Testis (tissue), 3 donors: ENCODE measurements around the gene MRTO4. TPM values are rescaled to one million over a fixed set of nuclear protein-coding genes. Genes with fewer than 3 reads are reported as not detected.
A peak's percentile ranks its signal among the peaks of the same experiment; 100 is the strongest.
"Not testable (repeated sequence)": the region's sequence is repeated elsewhere in the genome, so short reads cannot be mapped to it uniquely, and the experiment has no call there.

Experiments used
- DNase-seq: peaks from one replicate; pipeline ENCODE4 v3.0.0-alpha.2; 2019
- H3K27ac ChIP-seq, 2 donors: fragments of 200-600 bp; sonication (generic); one replicate each; pipeline ENCODE4 v1.5.1; 2019
- H3K27me3 ChIP-seq: fragments of 200-600 bp; sonication (generic); one replicate; pipeline ENCODE4 v1.5.1; 2019
- H3K36me3 ChIP-seq: fragments of 200-600 bp; sonication (generic); one replicate; pipeline ENCODE4 v1.5.1; 2017; ENCODE audit warnings: low read depth; ENCODE audit errors: missing control alignments
- H3K4me1 ChIP-seq: fragments of 200-600 bp; sonication (generic); one replicate; pipeline ENCODE4 v1.5.1; 2019
- H3K4me3 ChIP-seq, 2 donors: fragments of 200-600 bp; sonication (generic); one replicate each; pipeline ENCODE4 v1.5.1; 2017 to 2019
- H3K9me3 ChIP-seq: fragments of 200-600 bp; sonication (generic); one replicate; pipeline ENCODE4 v1.5.1; 2017
- CTCF ChIP-seq, 3 experiments: fragments of 450-650 bp in 2 of 3; fragments of 200-600 bp in 1 of 3; sonication (generic) in 1 of 3; IDR thresholded peaks; one replicate each; pipeline ENCODE4 v1.5.1; 2016 to 2019; ENCODE audit warnings: antibody characterized with exemption in 3 of 3, mild to moderate bottlenecking in 2 of 3, moderate library complexity in 1 of 3
- POLR2A ChIP-seq: fragments of 450-650 bp; IDR thresholded peaks from one replicate; pipeline ENCODE4 v1.6.1; 2017; ENCODE audit warnings: antibody characterized with exemption, mild to moderate bottlenecking, moderate library complexity
- WGBS, 2 donors: methylation state at CpG; one replicate each; pipeline ENCODE4 v1.1.5; 2018; 5-methylcytosine and 5-hydroxymethylcytosine counted together
- intact Hi-C: fragments of 100-400 bp; cut with DNase I; formaldehyde crosslinking; loops from one replicate; pipeline ENCODE4 v1.15.1; 2023; ENCODE audit warnings: low total_unique reads
- polyA plus RNA-seq: library from polyadenylated mRNA; stranded (reverse); fragments of 350-450 nt; fragmentation: Illumina TruSeq; extraction: RNeasy Lipid Tissue Mini Kit (QIAGEN cat#74804); gene quantifications from one replicate; pipeline ENCODE4 v1.2.3, GENCODE V29; 2014; ENCODE audit warnings: low read depth, low replicate concordance; ENCODE audit not compliant: insufficient read depth
- total RNA-seq, 2 donors: library from RNA; depleted of rRNA; stranded (reverse); fragments of >200 nt; gene quantifications; one replicate each; pipeline ENCODE4 v1.2.3, GENCODE V29; 2016

The MRTO4 gene
- total and polyA plus RNA-seq, 3 donors from 2014 or later, result 25.8 to 46.4 (median 36.9) TPM

- 96 to 97% methylated on average over 11 of the region's 11 CpGs for WGBS, 2 donors
- Histone ChIP-seq H3K4me1 (no peaks in the 10 kb centered on the region), H3K4me3 (no peak overlapping the region), H3K36me3 (no peaks in the 10 kb centered on the region), H3K27me3 (no peaks in the 10 kb centered on the region), H3K9me3 (no peaks in the 10 kb centered on the region), H3K27ac (no peak overlapping the region)
- TF ChIP-seq POLR2A (no peak), CTCF (IDR thresholded peaks at IDR 0.05) (no peak)
- DNase-seq, result no peak
- intact Hi-C loops, result no loop called here
Observed at GRCh38 chr1:19222573-19222972, 29.0 kb upstream of the MRTO4 start.

- H3K4me3 ChIP-seq, result no peak overlapping the region
- TF ChIP-seq CTCF (IDR thresholded peaks at IDR 0.05) (no peak), POLR2A (no peak)
- DNase-seq, result no peak
- no peaks in the 10 kb centered on the region for H3K9me3 ChIP-seq
- H3K36me3 ChIP-seq, result no peaks in the 10 kb centered on the region
- intact Hi-C loops, result no loop called here
- H3K27me3 ChIP-seq, result no peaks in the 10 kb centered on the region
- 85 to 88% methylated on average over 15 of the region's 15 CpGs for WGBS, 2 donors
- no peak overlapping the region for H3K27ac ChIP-seq
- H3K4me1 ChIP-seq, result no peaks in the 10 kb centered on the region
Observed at GRCh38 chr1:19222979-19223824, 28.4 kb upstream of the MRTO4 start.

GRCh38 chr1:19229229-19229628 is 22.4 kb upstream of the MRTO4 start:
- no peak for DNase-seq
- Histone ChIP-seq H3K36me3 (no peaks in the 10 kb centered on the region), H3K27ac (no peak overlapping the region), H3K9me3 (no peaks in the 10 kb centered on the region), H3K27me3 (no peaks in the 10 kb centered on the region), H3K4me3 (no peak overlapping the region), H3K4me1 (peaks cover 21% of the 10 kb centered on the region)
- no peak for TF ChIP-seq CTCF (IDR thresholded peaks at IDR 0.05)
- no peak for TF ChIP-seq POLR2A
- intact Hi-C loops, result no loop called here
- 36 to 58% methylated on average over 3 of the region's 3 CpGs for WGBS, 2 donors

- TF ChIP-seq CTCF (IDR thresholded peaks at IDR 0.05) (no peak), POLR2A (no peak)
- DNase-seq, result no peak
- Histone ChIP-seq H3K9me3 (no peaks in the 10 kb centered on the region), H3K27me3 (no peaks in the 10 kb centered on the region), H3K36me3 (no peaks in the 10 kb centered on the region), H3K4me1 (peaks cover 21% of the 10 kb centered on the region), H3K27ac (no peak overlapping the region), H3K4me3 (no peak overlapping the region)
- 88 to 91% methylated on average over 6 of the region's 6 CpGs for WGBS, 2 donors
- intact Hi-C loops, result no loop called here
Observed at GRCh38 chr1:19229828-19230325, 21.7 kb upstream of the MRTO4 start.

GRCh38 chr1:19231736-19232523 is 19.7 kb upstream of the MRTO4 start:
- Histone ChIP-seq H3K27ac (peak overlapping the region; percentile 70 to 73), H3K4me1 (peaks cover 21% of the 10 kb centered on the region)
- WGBS, 2 donors, result 79 to 80% methylated on average over 15 to 16 of the region's 16 CpGs
- H3K36me3 ChIP-seq, intact Hi-C loops, H3K9me3 ChIP-seq, DNase-seq, H3K4me3 ChIP-seq, H3K27me3 ChIP-seq: not testable (repeated sequence)
